Measurements from ENCODE around the gene FBLN2.
A peak's percentile ranks its signal among the peaks of the same experiment; 100 is the strongest.

The FBLN2 gene

DNA sequence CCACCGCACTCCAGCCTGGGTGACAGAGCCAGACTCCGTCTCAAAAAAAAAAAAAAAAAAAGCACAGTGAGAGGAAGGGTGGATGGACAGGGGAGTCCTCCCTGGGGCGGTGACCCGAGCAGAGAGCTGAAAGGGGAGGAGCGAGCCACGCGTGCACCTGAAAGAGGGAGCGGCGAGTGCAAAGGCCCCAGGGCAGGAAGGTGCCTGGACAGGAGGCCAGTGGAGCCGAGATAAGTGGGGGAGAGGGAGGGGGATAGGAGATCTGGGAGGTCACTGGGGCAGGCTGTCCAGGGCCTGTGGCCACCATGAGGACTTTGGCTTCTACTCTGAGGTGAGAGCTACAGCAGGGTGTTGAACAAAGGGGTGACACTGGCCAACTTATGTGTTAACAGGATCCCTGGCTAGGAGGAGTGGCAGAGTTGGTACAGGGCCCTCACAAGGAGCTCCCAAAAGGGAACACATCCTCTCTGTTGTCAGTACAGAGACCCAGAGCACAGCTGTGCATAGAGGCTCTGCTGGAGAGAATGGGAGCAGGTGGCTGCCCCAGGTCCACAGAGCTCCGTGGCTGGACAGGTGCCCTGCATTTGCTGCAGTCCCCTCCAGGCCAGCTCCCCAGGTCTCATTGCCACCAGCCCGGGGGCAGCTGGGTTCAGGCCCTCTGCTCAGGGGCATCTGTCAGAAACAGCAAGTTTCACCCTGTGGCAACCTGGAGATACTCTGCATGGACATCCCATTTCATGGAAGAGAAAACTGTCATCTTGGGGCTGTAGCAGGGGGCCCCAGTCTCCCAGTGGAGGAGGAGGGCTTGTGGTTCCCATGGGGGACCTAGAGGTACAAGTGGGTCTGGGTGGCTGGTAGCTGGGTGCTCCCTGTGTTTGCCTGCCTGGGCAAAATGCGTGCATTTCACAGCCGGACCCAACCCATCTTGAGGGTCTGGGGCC is 28.5 kb downstream of the FBLN2 start:
- POLR2A ChIA-PET (ENCODE audit: low non-redundant PET), result no interaction called here
- peak overlapping the region; percentile 18; the same call in 1 of the 2 replicates for H3K27ac ChIP-seq
- CTCF ChIA-PET, result no interaction called here
- TF ChIP-seq, protein P1, sequence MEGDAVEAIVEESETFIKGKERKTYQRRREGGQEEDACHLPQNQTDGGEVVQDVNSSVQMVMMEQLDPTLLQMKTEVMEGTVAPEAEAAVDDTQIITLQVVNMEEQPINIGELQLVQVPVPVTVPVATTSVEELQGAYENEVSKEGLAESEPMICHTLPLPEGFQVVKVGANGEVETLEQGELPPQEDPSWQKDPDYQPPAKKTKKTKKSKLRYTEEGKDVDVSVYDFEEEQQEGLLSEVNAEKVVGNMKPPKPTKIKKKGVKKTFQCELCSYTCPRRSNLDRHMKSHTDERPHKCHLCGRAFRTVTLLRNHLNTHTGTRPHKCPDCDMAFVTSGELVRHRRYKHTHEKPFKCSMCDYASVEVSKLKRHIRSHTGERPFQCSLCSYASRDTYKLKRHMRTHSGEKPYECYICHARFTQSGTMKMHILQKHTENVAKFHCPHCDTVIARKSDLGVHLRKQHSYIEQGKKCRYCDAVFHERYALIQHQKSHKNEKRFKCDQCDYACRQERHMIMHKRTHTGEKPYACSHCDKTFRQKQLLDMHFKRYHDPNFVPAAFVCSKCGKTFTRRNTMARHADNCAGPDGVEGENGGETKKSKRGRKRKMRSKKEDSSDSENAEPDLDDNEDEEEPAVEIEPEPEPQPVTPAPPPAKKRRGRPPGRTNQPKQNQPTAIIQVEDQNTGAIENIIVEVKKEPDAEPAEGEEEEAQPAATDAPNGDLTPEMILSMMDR (conservative IDR thresholded peaks at IDR 0.05; ENCODE audit: low read depth), result no peak
- no peak for DNase-seq (ENCODE audit: low spot score)

DNA sequence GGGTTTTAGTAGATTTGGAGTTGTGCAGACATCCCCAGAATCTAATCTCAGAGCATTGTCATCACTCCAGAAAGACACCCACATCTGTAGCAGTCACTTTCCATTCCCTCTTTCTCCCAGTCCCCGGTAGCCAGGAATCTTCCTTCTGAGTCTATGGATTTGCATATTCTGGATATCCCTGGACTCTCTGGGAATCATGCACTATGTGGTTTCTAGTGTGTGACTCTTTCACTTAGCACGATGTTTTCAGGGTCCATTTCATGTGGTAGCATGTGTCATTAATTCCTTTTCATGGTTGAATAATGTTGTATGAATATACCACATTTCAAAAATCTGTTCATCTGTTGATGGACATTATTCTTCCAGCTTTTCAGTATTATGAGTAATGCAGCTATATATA is 29.3 kb downstream of the FBLN2 start:
- no peak overlapping the region for H3K27ac ChIP-seq
- no peak for DNase-seq (ENCODE audit: low spot score)
- ChIA-PET CTCF (no interaction called here), POLR2A (ENCODE audit: low non-redundant PET) (no interaction called here)
- TF ChIP-seq, protein P1 (conservative IDR thresholded peaks at IDR 0.05; ENCODE audit: low read depth), result no peak

DNA sequence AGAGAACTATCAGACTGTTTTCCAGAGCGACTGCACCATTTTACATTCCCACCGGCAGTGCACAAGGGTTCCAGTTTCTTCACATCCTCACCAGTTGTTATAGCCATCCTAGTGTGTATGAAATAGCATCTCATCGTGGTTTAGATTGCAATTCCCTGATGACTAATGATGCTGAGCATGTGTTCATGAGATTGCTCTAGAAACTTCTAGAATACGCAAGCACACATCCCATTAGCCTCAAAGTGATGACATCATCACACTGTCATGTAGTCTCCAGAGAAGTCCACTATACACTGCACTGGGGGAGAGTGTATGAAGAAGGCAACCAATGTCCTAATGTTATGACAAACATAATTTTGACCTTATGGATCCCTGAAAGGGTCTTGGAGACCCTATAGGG is 30.1 kb downstream of the FBLN2 start:
- H3K27ac ChIP-seq, result no peak overlapping the region
- TF ChIP-seq, protein P1 (conservative IDR thresholded peaks at IDR 0.05; ENCODE audit: low read depth), result no peak
- DNase-seq (ENCODE audit: low spot score), result peak; percentile 16
- POLR2A ChIA-PET (ENCODE audit: low non-redundant PET), result no interaction called here
- CTCF ChIA-PET, result no interaction called here

DNA sequence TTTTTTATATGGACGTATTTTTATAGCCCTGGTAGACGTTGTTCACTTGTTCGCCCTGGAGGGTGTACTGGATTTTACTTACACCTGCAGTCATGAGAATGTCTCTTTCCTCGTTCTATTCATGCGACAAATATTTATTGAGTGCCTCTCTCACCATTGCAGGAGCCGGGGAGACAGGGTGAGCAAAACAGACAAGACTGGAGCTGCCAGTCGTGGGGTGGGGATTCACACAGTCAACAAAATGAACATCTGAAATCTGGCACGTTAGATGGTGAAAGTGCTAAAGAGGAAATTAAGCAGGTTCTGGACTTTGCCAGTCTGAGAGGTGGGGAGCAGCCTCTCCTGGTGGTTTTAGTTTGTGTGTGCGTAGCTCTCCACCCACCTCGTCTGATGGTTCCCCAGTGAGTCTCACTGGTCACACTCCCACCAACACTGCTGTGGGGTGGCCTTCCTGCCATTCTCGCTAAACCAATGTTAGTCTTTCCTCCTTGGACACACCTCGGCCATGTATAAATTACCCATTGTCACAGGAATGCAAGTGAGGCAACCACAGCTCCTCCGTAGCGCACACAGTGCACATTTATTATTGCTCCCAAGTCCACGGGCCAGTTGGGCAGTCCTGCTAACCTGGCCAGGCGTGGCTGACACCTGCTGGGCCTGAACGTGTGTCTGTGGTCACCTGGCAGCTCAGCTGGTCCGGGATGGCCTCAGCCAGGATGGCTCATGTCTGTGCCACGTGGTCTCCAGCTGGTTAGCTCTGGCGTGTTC is 31.5 kb downstream of the FBLN2 start:
- TF ChIP-seq, protein P1 (conservative IDR thresholded peaks at IDR 0.05; ENCODE audit: low read depth), result no peak
- peak overlapping the region; percentile 70 for H3K27ac ChIP-seq
- DNase-seq (ENCODE audit: low spot score), result peak; percentile 4
- POLR2A ChIA-PET (ENCODE audit: low non-redundant PET), result no interaction called here
- CTCF ChIA-PET, result interaction anchor here (0.6 kb wide), 1 partner anchor 64 kb away, joined by 4 read pairs; no protein-coding TSS in a partner anchor

DNA sequence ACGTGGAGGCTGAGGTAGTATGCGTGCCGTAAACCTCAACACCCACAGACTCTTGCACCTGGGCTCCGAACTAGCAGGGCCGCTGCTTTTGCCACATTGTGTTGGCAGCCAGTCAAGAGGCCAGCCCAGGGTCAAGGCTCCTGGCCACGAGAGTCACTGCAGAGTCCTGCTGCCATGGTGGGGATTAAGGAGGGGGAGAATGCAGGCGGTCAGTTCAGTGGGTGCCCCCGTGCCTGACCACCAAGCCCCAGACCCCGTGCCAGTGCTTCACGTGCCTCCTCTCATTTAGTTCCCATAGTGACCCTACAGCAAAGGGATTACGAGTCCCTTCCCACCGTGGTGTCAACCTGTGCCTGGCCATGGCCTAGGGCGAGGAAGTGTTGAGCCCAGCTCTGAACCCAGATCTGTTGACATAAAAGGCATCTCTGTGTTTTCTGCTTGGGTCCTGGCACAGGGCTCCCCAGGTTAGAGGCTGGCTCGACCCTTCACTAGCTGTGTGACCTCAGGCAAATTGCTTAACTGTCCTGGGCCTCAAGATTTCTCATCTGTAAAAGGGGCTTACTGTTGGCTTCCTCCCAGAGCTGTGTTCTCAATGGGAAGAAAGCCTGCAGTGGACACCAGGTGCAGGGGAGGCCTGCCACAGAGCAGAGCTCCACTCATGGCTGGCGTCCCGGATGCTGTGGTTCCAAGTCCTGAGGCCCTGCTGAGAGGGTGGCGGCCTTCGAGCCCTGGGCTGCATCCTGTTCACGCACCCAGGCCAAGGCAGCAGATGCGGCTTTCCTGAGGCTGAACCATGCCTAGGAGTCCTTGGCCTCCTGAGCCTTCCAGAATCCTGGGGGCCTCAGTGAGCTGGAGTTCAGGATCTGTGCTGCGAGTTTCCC is 32.8 kb downstream of the FBLN2 start:
- no peak for DNase-seq (ENCODE audit: low spot score)
- ChIA-PET POLR2A (ENCODE audit: low non-redundant PET) (no interaction called here), CTCF (no interaction called here)
- peak overlapping the region; percentile 70; the same call in 1 of the 2 replicates for H3K27ac ChIP-seq
- TF ChIP-seq, protein P1 (conservative IDR thresholded peaks at IDR 0.05; ENCODE audit: low read depth), result no peak

All from RWPE1 (cell line).